HEK293T (cell line): ENCODE measurements around the gene SUCLG1.
A peak's percentile ranks its signal among the peaks of the same experiment; 100 is the strongest.

Experiments
- CTCF ChIA-PET: fragments of 350-600 bp; formaldehyde crosslinking; extraction: SDS; loops from one replicate; lab custom pipeline; 2021; ENCODE audit warnings: antibody characterized with exemption, inconsistent platforms; lab: Yijun Ruan, JAX
- POLR2A ChIA-PET: fragments of 350-600 bp; formaldehyde crosslinking; extraction: SDS; loops from one replicate; lab custom pipeline; 2020; ENCODE audit warnings: antibody characterized with exemption, inconsistent platforms; lab: Yijun Ruan, JAX
- DNase-seq: peaks from one replicate; pipeline ENCODE4 v3.0.0; 2012; ENCODE audit warnings: mixed read lengths; ENCODE audit errors: extremely low spot score
- ARNT ChIP-seq: fragments of 450-650 bp; IDR thresholded peaks from 2 replicates; pipeline ENCODE4 v1.6.1; 2017; ENCODE audit warnings: mild to moderate bottlenecking
- BHLHE40 ChIP-seq: fragments of 450-650 bp; IDR thresholded peaks from 2 replicates; pipeline ENCODE4 v1.6.1; 2016; ENCODE audit warnings: mild to moderate bottlenecking, moderate library complexity, borderline replicate concordance
- CTBP1 ChIP-seq: fragments of 450-650 bp; IDR thresholded peaks from 2 replicates; pipeline ENCODE4 v1.6.1; 2016; ENCODE audit warnings: borderline replicate concordance
- ELF4 ChIP-seq: fragments of 450-650 bp; IDR thresholded peaks from 2 replicates; pipeline ENCODE4 v1.6.1; 2017; ENCODE audit warnings: antibody characterized with exemption
- FOXA1 ChIP-seq: fragments of 450-650 bp; IDR thresholded peaks from 2 replicates; pipeline ENCODE4 v1.6.1; 2016; ENCODE audit warnings: mild to moderate bottlenecking
- FOXM1 ChIP-seq: fragments of 450-650 bp; IDR thresholded peaks from 2 replicates; pipeline ENCODE4 v1.6.1; 2017; ENCODE audit warnings: mild to moderate bottlenecking, borderline replicate concordance
- HDGF ChIP-seq: fragments of 450-650 bp; IDR thresholded peaks from 2 replicates; pipeline ENCODE4 v1.6.1; 2017; ENCODE audit warnings: antibody characterized with exemption, borderline replicate concordance
- LEF1 ChIP-seq: fragments of 450-650 bp; IDR thresholded peaks from 2 replicates; pipeline ENCODE4 v1.6.1; 2017; ENCODE audit warnings: mild to moderate bottlenecking, borderline replicate concordance
- NFRKB ChIP-seq: fragments of 450-650 bp; IDR thresholded peaks from 2 replicates; pipeline ENCODE4 v1.6.1; 2016; ENCODE audit warnings: mild to moderate bottlenecking, moderate library complexity
- SP1 ChIP-seq: fragments of 450-650 bp; IDR thresholded peaks from 2 replicates; pipeline ENCODE4 v1.6.1; 2017
- SUZ12 ChIP-seq: fragments of 450-650 bp; IDR thresholded peaks from 2 replicates; pipeline ENCODE4 v1.6.1; 2016; ENCODE audit warnings: mild to moderate bottlenecking
- TARDBP ChIP-seq: fragments of 450-650 bp; IDR thresholded peaks from 2 replicates; pipeline ENCODE4 v1.6.1; 2016
- ZNF384 ChIP-seq: fragments of 450-650 bp; IDR thresholded peaks from 2 replicates; pipeline ENCODE4 v1.6.1; 2016
- TF ChIP-seq, protein P1 (sequence below): fragments of 450-650 bp; IDR thresholded peaks from 2 replicates; pipeline ENCODE4 v1.6.1; 2016

SUCLG1 gene

GRCh38 chr2:84380875-84381274 lies 78.2 kb downstream of the SUCLG1 start:
- ChIA-PET CTCF (no interaction called here), POLR2A (no interaction called here)
- DNase-seq, result no peak
- TF ChIP-seq LEF1, result no peak
- no peak for TF ChIP-seq SUZ12
- TF ChIP-seq BHLHE40, result no peak
- no peak for TF ChIP-seq CTBP1
- TF ChIP-seq, protein P1, sequence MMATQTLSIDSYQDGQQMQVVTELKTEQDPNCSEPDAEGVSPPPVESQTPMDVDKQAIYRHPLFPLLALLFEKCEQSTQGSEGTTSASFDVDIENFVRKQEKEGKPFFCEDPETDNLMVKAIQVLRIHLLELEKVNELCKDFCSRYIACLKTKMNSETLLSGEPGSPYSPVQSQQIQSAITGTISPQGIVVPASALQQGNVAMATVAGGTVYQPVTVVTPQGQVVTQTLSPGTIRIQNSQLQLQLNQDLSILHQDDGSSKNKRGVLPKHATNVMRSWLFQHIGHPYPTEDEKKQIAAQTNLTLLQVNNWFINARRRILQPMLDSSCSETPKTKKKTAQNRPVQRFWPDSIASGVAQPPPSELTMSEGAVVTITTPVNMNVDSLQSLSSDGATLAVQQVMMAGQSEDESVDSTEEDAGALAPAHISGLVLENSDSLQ, result no peak
- no peak for TF ChIP-seq FOXA1
- no peak for TF ChIP-seq ARNT
- TF ChIP-seq ZNF384, result no peak
- no peak for TF ChIP-seq SP1
- no peak for TF ChIP-seq TARDBP

- ChIA-PET CTCF (no interaction called here), POLR2A (no interaction called here)
- no peak for DNase-seq
- TF ChIP-seq TARDBP, result no peak
- no peak for TF ChIP-seq SUZ12
- TF ChIP-seq ARNT, result no peak
- TF ChIP-seq FOXM1, result no peak
- TF ChIP-seq BHLHE40, result no peak
- no peak for TF ChIP-seq ELF4
- no peak for TF ChIP-seq CTBP1
- no peak for TF ChIP-seq LEF1
- TF ChIP-seq, protein P1, result no peak
- TF ChIP-seq ZNF384, result no peak
- TF ChIP-seq HDGF, result no peak
- no peak for TF ChIP-seq SP1
- no peak for TF ChIP-seq NFRKB
These were observed 80.1 kb downstream of the SUCLG1 start for GRCh38 chr2:84378960-84379359.

DNA sequence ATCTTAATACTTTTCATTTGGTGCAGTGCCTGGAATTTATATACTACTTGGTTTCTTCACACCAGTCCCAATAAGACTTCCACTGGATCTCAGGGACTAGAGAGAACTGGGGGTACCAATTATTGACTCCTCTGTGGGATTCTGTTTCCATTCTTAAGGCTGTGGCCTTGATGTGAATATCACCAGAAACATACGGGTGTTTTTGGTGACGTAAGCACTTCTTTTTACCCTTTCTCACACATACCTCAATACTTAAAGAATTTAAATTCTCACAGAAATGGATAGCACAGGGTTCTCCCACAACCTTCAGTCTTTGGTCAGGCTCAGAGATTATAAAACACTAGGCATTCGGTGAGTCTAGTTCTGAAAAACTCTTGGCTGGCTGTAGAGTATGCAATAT lies 84.1 kb downstream of the SUCLG1 start:
- POLR2A ChIA-PET, result no interaction called here
- no peak for DNase-seq
- TF ChIP-seq FOXA1 (no peak), BHLHE40 (no peak), SUZ12 (no peak), TARDBP (no peak), ELF4 (no peak), ARNT (no peak), SP1 (no peak), ZNF384 (no peak), LEF1 (no peak), NFRKB (no peak), HDGF (no peak), FOXM1 (no peak)
- TF ChIP-seq, protein P1, result no peak
- CTCF ChIA-PET, result no interaction called here

- TF ChIP-seq ELF4, result peak; percentile 64
- TF ChIP-seq ZNF384, result no peak
- DNase-seq, result no peak
- CTCF ChIA-PET, result no interaction called here
- POLR2A ChIA-PET, result no interaction called here
These were observed 85.2 kb downstream of the SUCLG1 start for GRCh38 chr2:84373866-84374265.
